ENCODE measurements around the gene HS1BP3. TPM values are rescaled to one million over a fixed set of nuclear protein-coding genes. Genes with fewer than 3 reads are reported as not detected.

HS1BP3 gene
- total and polyA plus RNA-seq, 9 of the 15 experiments (the other 6 are each of a cell fraction or from before 2014, with no cell fraction given) = 0.41 to 8.3 (median 5.9) TPM

DNA sequence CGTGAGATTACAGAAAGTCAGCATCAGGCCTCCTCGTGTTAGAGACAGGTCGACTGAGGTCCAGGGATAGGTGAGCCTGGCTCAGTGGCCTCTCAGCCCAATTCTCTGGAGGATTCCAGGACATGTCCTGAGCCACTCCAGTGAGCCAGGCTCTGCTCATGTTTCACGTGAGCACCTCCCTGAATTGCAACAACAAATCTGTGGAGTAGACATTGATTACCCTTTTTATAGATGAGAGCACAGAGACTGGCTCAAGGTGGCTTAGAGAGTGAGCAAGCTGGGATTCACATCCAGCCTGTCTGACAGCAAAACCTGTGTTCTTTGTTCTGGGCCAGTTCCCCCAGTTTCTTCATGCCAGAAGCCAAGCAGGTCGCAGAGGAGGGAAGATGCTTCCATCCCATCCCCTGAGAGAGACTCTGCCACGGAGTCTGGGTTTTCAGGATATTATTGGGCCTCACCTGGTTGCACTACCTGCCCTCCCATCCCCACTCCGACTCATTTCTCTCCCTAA lies 46.4 kb downstream of the HS1BP3 start:
- intact Hi-C loops (cut with micrococcal nuclease) (no loop called here), in situ Hi-C loops (cut with MboI) (no loop called here)
- Histone ChIP-seq H3K9ac (ENCODE audit: insufficient read depth in 1 of 2, low read depth in 2 of 2, low read length in 2 of 2) (no peak overlapping the region), H4K20me1 (replicated peaks; ENCODE audit: control insufficient read depth, insufficient read depth, low read length) (no peaks in the 10 kb centered on the region), H3K4me2 (ENCODE audit: insufficient read depth, low read length) (no peak overlapping the region), H3K4me1 (replicated peaks in 1 of 2; ENCODE audit: control insufficient read depth in 2 of 2, insufficient read depth in 2 of 2, low read length in 2 of 2) (peaks cover 7 to 11% of the 10 kb centered on the region in 2 experiments; a peak in 3 of 5 replicates), H3K79me2 (ENCODE audit: control insufficient read depth, insufficient read depth, low read length) (no peaks in the 10 kb centered on the region), H3K27ac (ENCODE audit: extremely low read depth, low read depth, low read length) (no peak overlapping the region), H3K27me3 (ENCODE audit: control insufficient read depth in 2 of 2, insufficient read depth in 2 of 2, low read length in 2 of 2) (no peaks in the 10 kb centered on the region), H3K4me3 (no peak overlapping the region), H3K9me1 (ENCODE audit: control insufficient read depth, insufficient read depth, low read length) (peaks cover 4% of the 10 kb centered on the region), H3K9me3 (replicated peaks; ENCODE audit: control insufficient read depth, insufficient read depth, low read depth, low read length) (no peaks in the 10 kb centered on the region), H3K36me3 (ENCODE audit: control insufficient read depth, insufficient read depth, low read length) (no peaks in the 10 kb centered on the region), H2AFZ (ENCODE audit: low read depth, low read length) (no peak overlapping the region)
- ChIA-PET POLR2A (interaction anchor here (0.6 kb wide), 1 partner anchor 884 kb away, joined by 3 read pairs; no protein-coding TSS in a partner anchor), CTCF (ENCODE audit: low intra/inter-chr PET ratio) (no interaction called here)
- FAIRE-seq (no peak), DNase-seq (ENCODE audit: extremely low read depth in 1 of 4, low spot score in 3 of 4) (no peak), ATAC-seq (no peak)
- no TSS peak for BruUV-seq (replicated peaks)
- WGBS (ENCODE audit: insufficient coverage, low coverage, missing lambda C conversion rate) = 50% methylated on average over 7 of the region's 7 CpGs
- no peak for TF ChIP-seq SRSF9 (IDR thresholded peaks at IDR 0.05; ENCODE audit: borderline replicate concordance, low read depth, low read length)
- no peak for TF ChIP-seq TRIM24 (IDR thresholded peaks at IDR 0.05)
- no peak for TF ChIP-seq ZNF174 (CRISPR knock-in tag; IDR thresholded peaks at IDR 0.05)
- TF ChIP-seq MECOM (CRISPR knock-in tag; IDR thresholded peaks at IDR 0.05) = no peak
- no peak for TF ChIP-seq FIP1L1 (IDR thresholded peaks at IDR 0.05; ENCODE audit: low read depth, low read length, poor library complexity, severe bottlenecking)

DNA sequence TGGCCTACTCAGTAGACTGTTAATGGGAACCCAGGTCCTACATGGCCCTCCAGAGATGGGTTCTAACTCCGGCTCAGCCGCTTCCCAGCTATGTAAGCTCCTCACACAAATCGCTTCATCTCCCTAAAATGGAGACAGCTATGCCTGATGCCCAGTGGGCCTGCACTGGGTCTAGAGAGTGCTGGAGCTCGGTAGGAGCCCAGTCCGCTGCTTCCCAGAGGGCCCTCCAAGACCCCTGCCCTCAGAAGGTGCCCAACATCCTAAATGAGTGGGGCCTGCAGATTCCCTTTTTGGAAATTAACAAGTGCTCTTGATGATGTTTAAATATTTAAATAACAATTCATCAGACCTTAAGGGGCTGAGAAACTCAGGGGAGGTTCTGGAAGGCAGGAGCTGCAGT lies 47.1 kb downstream of the HS1BP3 start:
- WGBS (ENCODE audit: insufficient coverage, low coverage, missing lambda C conversion rate) = 84% methylated on average over 3 of the region's 5 CpGs
- intact Hi-C loops (cut with micrococcal nuclease) (no loop called here), in situ Hi-C loops (cut with MboI) (no loop called here)
- no TSS peak for BruUV-seq (replicated peaks)
- no peak for TF ChIP-seq NCOA1 (IDR thresholded peaks at IDR 0.05; ENCODE audit: low read depth)
- TF ChIP-seq RBM34 (IDR thresholded peaks at IDR 0.05; ENCODE audit: borderline replicate concordance, insufficient read depth, low read length) = no peak
- TF ChIP-seq TCF7 (IDR thresholded peaks at IDR 0.05; ENCODE audit: borderline replicate concordance) = no peak
- no peak for TF ChIP-seq KDM4B (IDR thresholded peaks at IDR 0.05; ENCODE audit: borderline replicate concordance in 2 of 2, low read depth in 1 of 2)
- TF ChIP-seq, protein P1, sequence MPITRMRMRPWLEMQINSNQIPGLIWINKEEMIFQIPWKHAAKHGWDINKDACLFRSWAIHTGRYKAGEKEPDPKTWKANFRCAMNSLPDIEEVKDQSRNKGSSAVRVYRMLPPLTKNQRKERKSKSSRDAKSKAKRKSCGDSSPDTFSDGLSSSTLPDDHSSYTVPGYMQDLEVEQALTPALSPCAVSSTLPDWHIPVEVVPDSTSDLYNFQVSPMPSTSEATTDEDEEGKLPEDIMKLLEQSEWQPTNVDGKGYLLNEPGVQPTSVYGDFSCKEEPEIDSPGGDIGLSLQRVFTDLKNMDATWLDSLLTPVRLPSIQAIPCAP (CRISPR knock-in tag; IDR thresholded peaks at IDR 0.05; ENCODE audit: borderline replicate concordance) = no peak
- TF ChIP-seq ZNF436 (CRISPR knock-in tag; IDR thresholded peaks at IDR 0.05) = no peak
- TF ChIP-seq RHOXF2B (CRISPR knock-in tag; conservative IDR thresholded peaks at IDR 0.05) = no peak
- CTCF ChIA-PET (ENCODE audit: low intra/inter-chr PET ratio) = no interaction called here
- Histone ChIP-seq H3K4me2 (ENCODE audit: insufficient read depth, low read length) (no peak overlapping the region), H3K4me3 (no peak overlapping the region), H4K20me1 (replicated peaks; ENCODE audit: control insufficient read depth, insufficient read depth, low read length) (no peaks in the 10 kb centered on the region), H2AFZ (ENCODE audit: low read depth, low read length) (no peak overlapping the region), H3K9me3 (replicated peaks; ENCODE audit: control insufficient read depth, insufficient read depth, low read depth, low read length) (no peaks in the 10 kb centered on the region), H3K36me3 (ENCODE audit: control insufficient read depth, insufficient read depth, low read length) (no peaks in the 10 kb centered on the region), H3K9me1 (ENCODE audit: control insufficient read depth, insufficient read depth, low read length) (peaks cover 4% of the 10 kb centered on the region), H3K79me2 (ENCODE audit: control insufficient read depth, insufficient read depth, low read length) (no peaks in the 10 kb centered on the region), H3K9ac (ENCODE audit: insufficient read depth in 1 of 2, low read depth in 2 of 2, low read length in 2 of 2) (no peak overlapping the region), H3K4me1 (replicated peaks in 1 of 2; ENCODE audit: control insufficient read depth in 2 of 2, insufficient read depth in 2 of 2, low read length in 2 of 2) (peaks cover 7 to 9% of the 10 kb centered on the region in 2 experiments; a peak in 4 of 5 replicates), H3K27ac (ENCODE audit: extremely low read depth, low read depth, low read length) (no peak overlapping the region), H3K27me3 (ENCODE audit: control insufficient read depth in 2 of 2, insufficient read depth in 2 of 2, low read length in 2 of 2) (no peaks in the 10 kb centered on the region)
- FAIRE-seq (no peak), DNase-seq (ENCODE audit: extremely low read depth in 1 of 4, low spot score in 3 of 4) (no peak), ATAC-seq (no peak)
- POLR2A ChIA-PET = no interaction called here
